KMS-11 (cell line): ENCODE data around the gene ALDH1L2.
"Not testable (repeated sequence)": the region's sequence is repeated elsewhere in the genome, so short reads cannot be mapped to it uniquely, and the experiment has no call there.

Source experiments
- H2AFZ ChIP-seq: fragments of 200-600 bp; sonication (generic); 2 replicates; pipeline ENCODE4 v1.6.1; 2016; ENCODE audit warnings: antibody characterized with exemption, mixed run types, low read depth
- H3K27ac ChIP-seq: fragments of 200-600 bp; sonication (generic); 2 replicates; pipeline ENCODE4 v1.6.1; 2016; ENCODE audit warnings: mild to moderate bottlenecking, mixed run types
- H3K27me3 ChIP-seq: fragments of 200-600 bp; sonication (generic); 2 replicates; pipeline ENCODE4 v1.6.1; 2017; ENCODE audit warnings: mild to moderate bottlenecking, low read depth, mixed run types, moderate library complexity; ENCODE audit not compliant: insufficient read depth
- H3K36me3 ChIP-seq: fragments of 200-600 bp; sonication (generic); 2 replicates; pipeline ENCODE4 v1.6.1; 2017; ENCODE audit warnings: mild to moderate bottlenecking, mixed run types; ENCODE audit not compliant: insufficient read depth
- H3K4me1 ChIP-seq: fragments of 200-600 bp; sonication (generic); 2 replicates; pipeline ENCODE4 v1.6.1; 2016; ENCODE audit warnings: mild to moderate bottlenecking, low read depth, mixed run types; ENCODE audit not compliant: poor library complexity, severe bottlenecking
- H3K4me2 ChIP-seq: fragments of 200-600 bp; sonication (generic); 2 replicates; pipeline ENCODE4 v1.7.0; 2016; ENCODE audit warnings: mild to moderate bottlenecking, mixed run types
- H3K4me3 ChIP-seq: fragments of 200-600 bp; sonication (generic); IDR thresholded peaks from 2 replicates; pipeline ENCODE4 v1.6.1; 2017; ENCODE audit warnings: low read depth, low read length, mixed read lengths; ENCODE audit not compliant: insufficient read depth
- H3K79me2 ChIP-seq: fragments of 200-600 bp; sonication (generic); 2 replicates; pipeline ENCODE4 v1.6.1; 2016; ENCODE audit warnings: low read depth, mixed run types; ENCODE audit not compliant: insufficient read depth
- H3K9ac ChIP-seq: fragments of 200-600 bp; sonication (generic); 2 replicates; pipeline ENCODE4 v1.6.1; 2016; ENCODE audit warnings: mild to moderate bottlenecking, mixed run types
- H4K20me1 ChIP-seq: fragments of 200-600 bp; sonication (generic); 2 replicates; pipeline ENCODE4 v1.6.1; 2016; ENCODE audit warnings: mild to moderate bottlenecking, mixed run types; ENCODE audit not compliant: insufficient read depth
- CTCF ChIP-seq: fragments of 200-600 bp; sonication (generic); conservative IDR thresholded peaks from 2 replicates; pipeline ENCODE4 v1.6.1; 2017; ENCODE audit warnings: low read depth, mild to moderate bottlenecking, antibody characterized with exemption, low read length, moderate library complexity, mixed read lengths

The ALDH1L2 gene

GRCh38 chr12:105100207-105100985 is 16.1 kb upstream of the ALDH1L2 start:
- H3K4me3 ChIP-seq: no peak overlapping the region
- H3K79me2 ChIP-seq: no peaks in the 10 kb centered on the region
- no peak overlapping the region for H3K4me2 ChIP-seq
- no peak for TF ChIP-seq CTCF
- no peaks in the 10 kb centered on the region for H3K27me3 ChIP-seq
- no peaks in the 10 kb centered on the region for H4K20me1 ChIP-seq
- no peaks in the 10 kb centered on the region for H3K4me1 ChIP-seq
- H3K36me3 ChIP-seq: no peaks in the 10 kb centered on the region
- no peak overlapping the region for H3K9ac ChIP-seq
- no peak overlapping the region for H2AFZ ChIP-seq
- H3K27ac ChIP-seq: no peak overlapping the region

GRCh38 chr12:105099356-105099755 is 15.1 kb upstream of the ALDH1L2 start:
- no peak overlapping the region for H3K4me2 ChIP-seq
- H3K9ac ChIP-seq: no peak overlapping the region
- no peaks in the 10 kb centered on the region for H3K79me2 ChIP-seq
- H4K20me1 ChIP-seq: no peaks in the 10 kb centered on the region
- H3K27ac ChIP-seq: no peak overlapping the region
- H3K36me3 ChIP-seq: no peaks in the 10 kb centered on the region
- no peak for TF ChIP-seq CTCF
- H3K27me3 ChIP-seq: no peaks in the 10 kb centered on the region
- H2AFZ ChIP-seq: no peak overlapping the region
- no peak overlapping the region for H3K4me3 ChIP-seq
- no peaks in the 10 kb centered on the region for H3K4me1 ChIP-seq

GRCh38 chr12:105095338-105095737 is 11.1 kb upstream of the ALDH1L2 start:
- not testable (repeated sequence) for H3K36me3 ChIP-seq, H3K4me2 ChIP-seq, H3K27ac ChIP-seq, H3K79me2 ChIP-seq, H4K20me1 ChIP-seq, H3K27me3 ChIP-seq, H3K9ac ChIP-seq, H3K4me3 ChIP-seq, H3K4me1 ChIP-seq, H2AFZ ChIP-seq

GRCh38 chr12:105092336-105092735 is 8.1 kb upstream of the ALDH1L2 start:
- H4K20me1 ChIP-seq: no peaks in the 10 kb centered on the region
- no peak overlapping the region for H3K4me3 ChIP-seq
- H3K27ac ChIP-seq: no peak overlapping the region
- no peak overlapping the region for H2AFZ ChIP-seq
- no peak overlapping the region for H3K9ac ChIP-seq
- no peaks in the 10 kb centered on the region for H3K36me3 ChIP-seq
- H3K4me1 ChIP-seq: no peaks in the 10 kb centered on the region
- TF ChIP-seq CTCF: no peak
- H3K27me3 ChIP-seq: no peaks in the 10 kb centered on the region
- H3K4me2 ChIP-seq: no peak overlapping the region
- H3K79me2 ChIP-seq: no peaks in the 10 kb centered on the region

GRCh38 chr12:105091476-105092206 is 7.4 kb upstream of the ALDH1L2 start:
- Histone ChIP-seq H3K36me3 (no peaks in the 10 kb centered on the region), H3K27ac (no peak overlapping the region), H3K4me3 (no peak overlapping the region), H3K79me2 (no peaks in the 10 kb centered on the region), H3K27me3 (no peaks in the 10 kb centered on the region), H2AFZ (no peak overlapping the region), H3K4me2 (no peak overlapping the region), H3K4me1 (no peaks in the 10 kb centered on the region), H4K20me1 (no peaks in the 10 kb centered on the region), H3K9ac (no peak overlapping the region)
- no peak for TF ChIP-seq CTCF
